ENCODE measurements around the gene NID2.

NID2 gene

GRCh38 chr14:51998348-51998747 lies 70.5 kb downstream of the NID2 start:
- DNase-seq (ENCODE audit: low read depth): no peak
- TF ChIP-seq CTCF (conservative IDR thresholded peaks at IDR 0.05; ENCODE audit: low read length): no peak
- no peak overlapping the region for H3K4me3 ChIP-seq (ENCODE audit: low read length)

DNA sequence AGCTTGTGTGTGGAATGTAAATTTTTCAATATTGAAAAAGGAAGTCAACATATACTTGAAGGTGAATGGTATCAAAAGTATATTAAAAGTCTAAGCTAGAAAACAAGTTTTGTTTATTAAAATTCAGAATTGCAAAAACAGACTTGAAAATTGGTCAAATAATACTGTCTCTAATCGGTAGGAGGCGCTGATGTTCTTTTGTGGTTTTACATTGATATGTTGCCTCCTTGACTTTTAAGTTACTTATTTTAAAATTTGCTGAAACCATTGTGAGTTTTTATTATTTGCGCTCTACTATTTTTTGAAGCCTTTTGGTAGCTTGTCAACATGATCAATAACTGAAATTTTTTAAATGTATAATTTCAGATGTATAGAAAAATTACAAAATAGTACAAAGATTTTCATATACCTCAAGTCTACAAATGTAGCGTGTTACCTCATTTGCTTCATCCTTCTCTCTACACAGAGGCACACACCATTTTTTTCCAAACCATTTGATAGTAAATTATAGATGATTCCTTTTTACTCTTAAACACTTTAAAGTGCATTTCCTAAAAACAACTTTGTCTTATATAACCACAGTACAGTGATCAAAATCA lies 72.6 kb downstream of the NID2 start:
- peak; percentile 88 for TF ChIP-seq CTCF (conservative IDR thresholded peaks at IDR 0.05; ENCODE audit: low read length)
- no peak overlapping the region for H3K4me3 ChIP-seq (ENCODE audit: low read length)
- peak; percentile 60 for DNase-seq (ENCODE audit: low read depth)

DNA sequence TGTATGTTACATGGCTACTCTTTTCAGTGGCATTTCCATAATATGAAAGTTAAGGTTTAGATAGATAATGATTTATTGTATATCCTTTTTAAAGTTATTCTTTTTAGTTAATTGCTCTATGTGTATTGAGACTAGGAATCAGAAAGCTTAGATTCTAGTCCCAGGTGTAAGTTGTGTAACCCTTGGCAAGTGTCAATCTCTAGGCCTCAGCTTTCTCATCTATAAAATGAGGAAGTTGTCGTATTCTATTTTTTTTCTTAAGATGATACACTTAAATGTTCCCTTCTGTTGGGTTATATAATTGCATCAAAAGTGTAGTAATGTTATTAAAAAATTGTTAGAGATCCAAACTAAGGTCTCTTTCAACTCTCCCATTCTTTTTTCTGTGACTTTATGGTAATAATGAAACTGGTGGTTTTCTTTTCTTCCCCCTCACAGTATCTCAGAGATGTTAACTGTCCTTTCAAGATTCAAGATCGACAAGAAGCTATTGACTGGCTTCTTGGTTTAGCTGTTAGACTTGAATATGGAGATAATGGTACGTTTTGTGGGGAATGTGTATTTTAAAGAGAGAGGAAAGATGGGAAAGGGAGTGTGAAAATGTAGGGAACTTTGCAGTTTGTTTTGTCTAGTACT lies 75.5 kb downstream of the NID2 start:
- no peak for DNase-seq (ENCODE audit: low read depth)
- TF ChIP-seq CTCF (conservative IDR thresholded peaks at IDR 0.05; ENCODE audit: low read length): no peak
- H3K4me3 ChIP-seq (ENCODE audit: low read length): no peak overlapping the region

DNA sequence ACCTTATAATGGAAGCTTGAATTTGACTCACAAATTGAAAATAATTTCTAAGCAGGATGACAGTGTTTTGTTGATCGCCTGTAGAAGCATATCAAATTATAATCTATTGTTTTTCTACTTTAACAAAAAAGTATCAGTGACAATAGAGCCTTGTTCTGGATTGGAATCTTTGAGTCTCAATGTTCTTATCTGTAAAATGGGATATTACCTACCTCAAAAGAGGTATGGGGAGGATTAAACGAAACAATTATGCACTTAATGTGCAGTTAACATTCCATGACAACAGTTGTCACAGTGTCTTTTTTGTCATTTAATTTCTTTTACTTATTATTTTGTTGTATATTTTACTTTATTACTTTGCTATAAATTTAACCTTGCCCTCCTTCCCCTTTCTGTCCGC lies 78.4 kb downstream of the NID2 start:
- TF ChIP-seq CTCF (conservative IDR thresholded peaks at IDR 0.05; ENCODE audit: low read length): no peak
- peak overlapping the region; percentile 78 for H3K4me3 ChIP-seq (ENCODE audit: low read length)

GRCh38 chr14:51989293-51990234 lies 79.3 kb downstream of the NID2 start, which contains the start of gene RTRAF:
Gene RTRAF, plus strand, starts transcription at chr14:51989546. Its CDS starts 94 bp downstream, at chr14:51989640.
- TF ChIP-seq CTCF (conservative IDR thresholded peaks at IDR 0.05; ENCODE audit: low read length): no peak
- DNase-seq (ENCODE audit: low read depth): peak; percentile 94
- H3K4me3 ChIP-seq (ENCODE audit: low read length): peak within 1 kb of the TSS; percentile 78

More for the DNA sequence above, 78.4 kb downstream of the NID2 start:
- DNase-seq (ENCODE audit: low read depth): no peak

DNA sequence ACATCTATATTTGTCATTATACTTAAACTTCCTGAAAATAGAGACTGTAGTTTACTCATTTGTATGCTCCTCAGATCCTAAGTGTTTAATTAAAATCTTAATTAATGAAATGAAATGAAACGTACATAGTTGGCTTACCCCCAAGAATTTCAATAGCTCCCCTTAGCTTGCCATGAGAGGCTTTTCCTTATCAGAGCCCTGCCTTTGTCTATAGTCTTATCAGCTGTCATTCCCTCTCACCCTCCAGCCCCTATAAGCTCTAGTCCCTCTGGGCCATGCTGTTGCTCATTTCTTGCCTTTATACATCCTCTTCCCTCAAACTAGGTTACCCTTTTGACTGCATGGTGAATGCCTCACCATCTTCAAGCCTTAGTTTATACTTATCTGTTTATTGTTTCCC lies 80.6 kb downstream of the NID2 start:
- TF ChIP-seq CTCF (conservative IDR thresholded peaks at IDR 0.05; ENCODE audit: low read length): no peak
- DNase-seq (ENCODE audit: low read depth): no peak
- H3K4me3 ChIP-seq (ENCODE audit: low read length): no peak overlapping the region

Measured in AG10803 (cell line).